Measurements from ENCODE around the gene ATL1. TPM values are rescaled to one million over a fixed set of nuclear protein-coding genes. Genes with fewer than 3 reads are reported as not detected.
"Not testable (repeated sequence)": the region's sequence is repeated elsewhere in the genome, so short reads cannot be mapped to it uniquely, and the experiment has no call there.

ATL1 gene
- total RNA-seq, 1 donor from 2014 or later = 5.9 TPM

DNA sequence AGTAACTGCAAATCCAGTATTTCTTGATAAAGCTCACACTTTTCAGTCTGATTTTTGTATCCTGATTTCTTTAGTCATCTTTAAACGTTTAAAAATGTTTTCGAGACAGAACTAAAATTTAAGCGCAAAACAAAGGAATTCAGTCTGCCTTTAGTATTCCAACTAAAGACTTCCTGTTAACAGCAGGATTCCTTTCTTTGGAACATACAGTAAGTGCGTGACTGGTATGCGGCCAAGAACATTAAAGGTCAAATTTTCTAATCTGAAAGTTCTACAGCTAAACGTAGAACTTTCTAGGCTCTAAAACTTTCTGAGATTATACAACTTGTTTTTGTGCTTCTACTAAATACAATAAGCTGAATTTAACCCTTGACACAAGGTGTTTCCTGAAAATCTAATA lies 98.3 kb downstream of the ATL1 start:
- peak overlapping the region; percentile 52 for H3K27ac ChIP-seq
- DNase-seq = no peak
- H3K27me3 ChIP-seq = no peaks in the 10 kb centered on the region
- no peaks in the 10 kb centered on the region for H3K9me3 ChIP-seq
- no peak for ATAC-seq
- H3K36me3 ChIP-seq = peaks cover 4% of the 10 kb centered on the region
- intact Hi-C loops (cut with DNase I) = no loop called here
- TF ChIP-seq CTCF (IDR thresholded peaks at IDR 0.05) = no peak
- peak overlapping the region; percentile 4 for H3K4me3 ChIP-seq
- peaks cover 25% of the 10 kb centered on the region for H3K4me1 ChIP-seq

- DNase-seq (no peak), ATAC-seq (no peak)
- H3K27me3 ChIP-seq = no peaks in the 10 kb centered on the region
- no peaks in the 10 kb centered on the region for H3K9me3 ChIP-seq
- H3K4me1 ChIP-seq = peaks cover 31% of the 10 kb centered on the region
- peaks cover 12% of the 10 kb centered on the region for H3K36me3 ChIP-seq
- no peak overlapping the region for H3K27ac ChIP-seq
- no peak for TF ChIP-seq CTCF (IDR thresholded peaks at IDR 0.05)
- no peak overlapping the region for H3K4me3 ChIP-seq
- intact Hi-C loops (cut with DNase I) = no loop called here
Measured at GRCh38 chr14:50659327-50659974, 99.5 kb downstream of the ATL1 start.

GRCh38 chr14:50664579-50664978 lies 104.6 kb downstream of the ATL1 start:
- H3K27me3 ChIP-seq; H3K27ac ChIP-seq; intact Hi-C loops (cut with DNase I); ATAC-seq; H3K9me3 ChIP-seq; H3K4me3 ChIP-seq; DNase-seq: not testable (repeated sequence)
- Histone ChIP-seq H3K4me1 (peaks cover 21% of the 10 kb centered on the region), H3K36me3 (peaks cover 17% of the 10 kb centered on the region)

GRCh38 chr14:50665300-50665699 lies 105.4 kb downstream of the ATL1 start:
- intact Hi-C loops (cut with DNase I); H3K27me3 ChIP-seq; H3K27ac ChIP-seq; DNase-seq; ATAC-seq; H3K9me3 ChIP-seq; H3K4me3 ChIP-seq: not testable (repeated sequence)
- Histone ChIP-seq H3K4me1 (peaks cover 21% of the 10 kb centered on the region), H3K36me3 (peaks cover 17% of the 10 kb centered on the region)

- intact Hi-C loops (cut with DNase I) = no loop called here
- H3K9me3 ChIP-seq = no peaks in the 10 kb centered on the region
- peaks cover 21% of the 10 kb centered on the region for H3K4me1 ChIP-seq
- no peak for TF ChIP-seq CTCF (IDR thresholded peaks at IDR 0.05)
- no peaks in the 10 kb centered on the region for H3K27me3 ChIP-seq
- DNase-seq = no peak
- peak overlapping the region; percentile 98 for H3K27ac ChIP-seq
- H3K36me3 ChIP-seq = peaks cover 13% of the 10 kb centered on the region
- ATAC-seq = peak; percentile 27
- H3K4me3 ChIP-seq = peak overlapping the region; percentile 87
Measured at GRCh38 chr14:50666772-50667683, 107.1 kb downstream of the ATL1 start.

DNA sequence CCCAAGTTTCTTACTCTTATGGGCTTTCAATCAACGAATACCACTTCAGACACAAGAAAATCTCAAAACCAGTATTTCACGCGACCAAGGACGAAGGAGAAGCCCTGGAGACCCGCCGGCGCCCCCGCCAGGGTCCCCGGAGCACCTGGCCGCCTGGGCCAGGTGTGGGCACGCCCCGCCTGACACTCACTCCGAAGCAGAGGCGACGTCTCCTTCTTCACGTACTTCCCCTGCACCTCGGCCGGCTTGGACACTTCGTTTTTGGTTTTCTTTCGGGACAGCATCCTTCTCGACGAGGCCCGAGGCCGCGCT lies 107.7 kb downstream of the ATL1 start:
- no peak for DNase-seq
- intact Hi-C loops (cut with DNase I) = no loop called here

More for the DNA sequence above, 107.7 kb downstream of the ATL1 start:
- Histone ChIP-seq H3K4me1 (peaks cover 21% of the 10 kb centered on the region), H3K27me3 (no peaks in the 10 kb centered on the region), H3K27ac (peak overlapping the region; percentile 98), H3K36me3 (peaks cover 13% of the 10 kb centered on the region), H3K4me3 (peak overlapping the region; percentile 87), H3K9me3 (no peaks in the 10 kb centered on the region)
- no peak for TF ChIP-seq CTCF (IDR thresholded peaks at IDR 0.05)
- peak; percentile 65 for ATAC-seq

All from upper lobe of right lung (tissue), 1 donor.